Osteocyte (in vitro differentiated cells): ENCODE data around the gene WFDC2. TPM values are rescaled to one million over a fixed set of nuclear protein-coding genes. Genes with fewer than 3 reads are reported as not detected.

Experiments used
- DNase-seq: peaks from one replicate; pipeline ENCODE4 v3.0.0; 2021; ENCODE audit warnings: mixed read lengths; ENCODE audit not compliant: unreplicated experiment; ENCODE audit errors: extremely low spot score
- H3K27ac Mint-ChIP-seq: one replicate; pipeline ENCODE4 v1.8.0; 2021; ENCODE audit warnings: mild to moderate bottlenecking, mixed read lengths; ENCODE audit not compliant: unreplicated experiment
- H3K27me3 Mint-ChIP-seq: one replicate; pipeline ENCODE4 v1.8.0; 2021; ENCODE audit warnings: mixed read lengths; ENCODE audit not compliant: unreplicated experiment
- H3K36me3 Mint-ChIP-seq: one replicate; pipeline ENCODE4 v1.8.0; 2021; ENCODE audit warnings: mixed read lengths; ENCODE audit not compliant: unreplicated experiment
- H3K4me1 Mint-ChIP-seq: one replicate; pipeline ENCODE4 v1.8.0; 2021; ENCODE audit warnings: mixed read lengths; ENCODE audit not compliant: unreplicated experiment
- H3K4me3 Mint-ChIP-seq: one replicate; pipeline ENCODE4 v1.8.0; 2021; ENCODE audit warnings: mild to moderate bottlenecking, moderate library complexity, mixed read lengths; ENCODE audit not compliant: unreplicated experiment
- H3K9me3 Mint-ChIP-seq: one replicate; pipeline ENCODE4 v1.8.0; 2021; ENCODE audit warnings: mixed read lengths; ENCODE audit not compliant: unreplicated experiment
- total RNA-seq: library from RNA; stranded (reverse); gene quantifications from 2 replicates; pipeline ENCODE4 v1.2.1, GENCODE V29; 2021
- TF ChIP-seq, protein P1 (sequence below): fragments of 200-600 bp; sonication (generic); IDR thresholded peaks from 2 replicates; pipeline ENCODE4 v1.5.0; 2021; ENCODE audit warnings: antibody characterized with exemption, mild to moderate bottlenecking, moderate library complexity

Gene WFDC2
- total RNA-seq, 1 donor from 2014 or later = not detected

GRCh38 chr20:45503403-45503802 lies 33.9 kb downstream of the WFDC2 start:
- Mint-ChIP-seq H3K4me3 (no peak overlapping the region), H3K9me3 (no peaks in the 10 kb centered on the region), H3K27me3 (peaks cover 14% of the 10 kb centered on the region), H3K4me1 (no peaks in the 10 kb centered on the region), H3K36me3 (no peaks in the 10 kb centered on the region), H3K27ac (no peak overlapping the region)
- TF ChIP-seq, protein P1, sequence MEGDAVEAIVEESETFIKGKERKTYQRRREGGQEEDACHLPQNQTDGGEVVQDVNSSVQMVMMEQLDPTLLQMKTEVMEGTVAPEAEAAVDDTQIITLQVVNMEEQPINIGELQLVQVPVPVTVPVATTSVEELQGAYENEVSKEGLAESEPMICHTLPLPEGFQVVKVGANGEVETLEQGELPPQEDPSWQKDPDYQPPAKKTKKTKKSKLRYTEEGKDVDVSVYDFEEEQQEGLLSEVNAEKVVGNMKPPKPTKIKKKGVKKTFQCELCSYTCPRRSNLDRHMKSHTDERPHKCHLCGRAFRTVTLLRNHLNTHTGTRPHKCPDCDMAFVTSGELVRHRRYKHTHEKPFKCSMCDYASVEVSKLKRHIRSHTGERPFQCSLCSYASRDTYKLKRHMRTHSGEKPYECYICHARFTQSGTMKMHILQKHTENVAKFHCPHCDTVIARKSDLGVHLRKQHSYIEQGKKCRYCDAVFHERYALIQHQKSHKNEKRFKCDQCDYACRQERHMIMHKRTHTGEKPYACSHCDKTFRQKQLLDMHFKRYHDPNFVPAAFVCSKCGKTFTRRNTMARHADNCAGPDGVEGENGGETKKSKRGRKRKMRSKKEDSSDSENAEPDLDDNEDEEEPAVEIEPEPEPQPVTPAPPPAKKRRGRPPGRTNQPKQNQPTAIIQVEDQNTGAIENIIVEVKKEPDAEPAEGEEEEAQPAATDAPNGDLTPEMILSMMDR = no peak
- no peak for DNase-seq

DNA sequence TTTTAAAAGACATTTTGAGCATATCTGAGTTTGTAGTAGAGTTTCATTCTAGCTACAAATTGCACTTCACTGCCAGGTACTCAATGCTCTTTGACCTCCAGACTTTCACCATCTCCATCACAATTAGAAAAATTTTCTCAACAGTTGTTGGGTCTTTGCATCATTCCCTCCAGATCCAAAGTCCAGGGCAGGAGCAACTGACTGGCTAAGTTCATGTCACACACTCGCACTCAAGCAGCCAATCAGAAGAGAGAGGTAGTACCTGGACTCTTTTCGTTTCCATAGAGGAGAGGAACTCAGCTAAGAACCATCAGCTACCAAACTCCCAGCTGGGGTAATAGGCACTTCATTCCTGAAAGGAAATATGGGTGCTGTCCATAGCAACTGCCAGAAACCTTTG lies 36.8 kb downstream of the WFDC2 start:
- Mint-ChIP-seq H3K4me3 (no peak overlapping the region), H3K36me3 (no peaks in the 10 kb centered on the region), H3K9me3 (no peaks in the 10 kb centered on the region), H3K27ac (no peak overlapping the region), H3K4me1 (no peaks in the 10 kb centered on the region), H3K27me3 (peaks cover 22% of the 10 kb centered on the region)
- TF ChIP-seq, protein P1 = no peak
- DNase-seq = no peak

GRCh38 chr20:45507011-45507820 lies 37.7 kb downstream of the WFDC2 start:
- TF ChIP-seq, protein P1 = no peak
- Mint-ChIP-seq H3K4me1 (no peaks in the 10 kb centered on the region), H3K9me3 (no peaks in the 10 kb centered on the region), H3K36me3 (no peaks in the 10 kb centered on the region), H3K27me3 (peaks cover 24% of the 10 kb centered on the region), H3K27ac (no peak overlapping the region), H3K4me3 (no peak overlapping the region)
- peak; percentile 27 for DNase-seq

- peak; percentile 76 for DNase-seq
- peaks cover 20% of the 10 kb centered on the region for H3K27me3 Mint-ChIP-seq
- H3K36me3 Mint-ChIP-seq = no peaks in the 10 kb centered on the region
- H3K27ac Mint-ChIP-seq = no peak overlapping the region
- H3K4me1 Mint-ChIP-seq = no peaks in the 10 kb centered on the region
- TF ChIP-seq, protein P1 = no peak
- H3K4me3 Mint-ChIP-seq = no peak overlapping the region
- H3K9me3 Mint-ChIP-seq = no peaks in the 10 kb centered on the region
Observed at GRCh38 chr20:45508068-45508886, 38.7 kb downstream of the WFDC2 start.

DNA sequence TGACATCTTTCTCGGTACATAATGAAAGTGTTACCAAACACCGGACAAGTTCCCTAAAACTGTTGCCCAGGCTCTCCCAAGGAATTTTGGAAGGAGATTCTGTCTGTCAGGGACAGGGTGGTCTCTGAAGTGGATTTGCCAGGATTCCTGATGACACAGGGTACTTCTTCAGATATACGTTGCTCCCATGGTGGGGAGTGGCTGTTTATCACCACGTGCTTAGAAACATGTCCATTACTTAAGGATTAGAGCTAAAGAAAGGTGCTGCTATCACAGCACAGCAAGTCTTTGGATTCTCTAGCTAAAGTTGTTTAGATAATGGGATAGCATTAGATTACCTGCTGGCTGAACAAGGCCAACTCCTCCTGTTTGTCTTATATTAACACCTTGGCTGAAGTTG lies 39.5 kb downstream of the WFDC2 start:
- TF ChIP-seq, protein P1 = no peak
- no peak overlapping the region for H3K27ac Mint-ChIP-seq
- no peak for DNase-seq
- peaks cover 20% of the 10 kb centered on the region for H3K27me3 Mint-ChIP-seq
- H3K36me3 Mint-ChIP-seq = no peaks in the 10 kb centered on the region
- no peaks in the 10 kb centered on the region for H3K4me1 Mint-ChIP-seq
- no peaks in the 10 kb centered on the region for H3K9me3 Mint-ChIP-seq
- H3K4me3 Mint-ChIP-seq = no peak overlapping the region
